NCI-H2196 (cell line): ENCODE data around the gene EPHB1.
"Not testable (repeated sequence)": the region's sequence is repeated elsewhere in the genome, so short reads cannot be mapped to it uniquely, and the experiment has no call there.

Experiments
- DNase-seq: peaks from one replicate; lab custom pipeline; 2025; ENCODE audit not compliant: unreplicated experiment; lab: John Stamatoyannopoulos, UW

Gene EPHB1

DNA sequence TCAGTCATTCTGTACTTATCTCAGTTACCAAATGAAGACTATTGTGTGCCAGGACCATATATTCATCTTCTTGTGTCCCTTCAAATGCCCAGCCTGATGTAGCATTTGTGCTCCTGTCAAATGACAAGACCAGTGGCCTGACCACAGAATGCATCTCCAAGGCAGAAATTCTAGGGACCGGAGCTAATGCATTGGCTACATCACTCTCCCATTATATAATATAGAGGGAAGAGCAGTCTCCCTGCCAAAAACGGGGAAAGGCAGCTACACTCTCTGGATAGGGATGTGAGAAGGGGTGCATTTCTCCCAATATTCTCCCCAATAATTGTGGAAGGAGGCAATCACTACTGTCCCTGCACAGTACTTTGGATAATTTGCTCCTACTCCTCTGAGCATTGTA, 312.0 kb downstream of the EPHB1 start:
- DNase-seq, result no peak

DNA sequence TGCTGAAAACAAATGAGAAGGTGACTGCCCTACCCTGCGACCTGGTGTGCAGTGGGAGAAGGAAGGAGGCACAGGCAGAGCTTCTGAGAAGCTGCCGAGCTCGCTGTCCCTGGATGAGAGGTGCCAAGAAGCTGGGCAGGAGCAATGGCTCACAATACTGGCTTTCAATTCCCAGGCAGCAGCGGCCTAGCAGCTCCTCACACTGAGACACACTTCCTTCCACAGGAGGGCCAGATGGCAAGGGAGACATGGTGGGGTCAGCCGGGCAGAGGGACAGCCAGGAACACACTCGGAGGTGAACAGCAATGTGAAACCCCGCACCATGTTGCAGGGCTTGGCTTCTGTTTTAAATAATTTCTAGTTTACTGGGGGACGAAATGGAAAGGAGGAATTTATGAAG, 314.6 kb downstream of the EPHB1 start:
- no peak for DNase-seq

DNA sequence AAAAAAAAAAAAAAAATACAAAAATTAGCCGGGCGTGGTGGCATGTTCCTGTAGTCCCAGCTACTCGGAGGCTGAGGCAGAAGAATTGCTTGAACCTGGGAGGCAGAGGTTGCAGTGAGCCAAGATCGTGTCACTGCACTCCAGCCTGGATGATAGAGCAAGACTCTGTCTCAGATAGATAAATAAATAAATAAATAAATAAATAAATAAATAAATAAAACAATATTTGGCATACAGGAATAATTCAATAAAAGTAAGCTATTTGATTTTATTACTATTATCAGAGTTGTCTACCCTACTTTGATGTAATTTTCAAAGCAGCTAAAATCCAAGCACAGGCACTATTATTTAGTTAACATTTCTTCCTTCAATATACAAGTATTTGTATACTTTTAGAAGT, 319.5 kb downstream of the EPHB1 start:
- not testable (repeated sequence) for DNase-seq

DNA sequence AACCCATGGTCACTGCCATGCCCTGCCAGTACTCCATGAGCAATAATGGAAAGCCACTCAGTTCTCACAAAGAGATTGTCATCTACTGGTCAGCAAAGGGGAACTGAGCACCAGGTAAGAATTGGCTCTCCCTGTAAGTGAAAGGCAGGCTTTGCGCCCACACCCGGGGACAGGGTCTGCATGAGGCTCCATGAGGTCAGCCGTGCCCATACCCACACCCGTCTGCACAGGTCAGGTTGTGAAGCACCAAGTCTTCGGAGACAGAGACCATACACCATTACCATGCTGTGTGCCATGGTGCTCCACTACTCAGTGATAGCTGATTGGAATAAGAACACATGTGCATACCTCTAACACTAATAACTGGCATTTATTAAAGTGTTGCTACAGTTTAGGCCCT, 322.9 kb downstream of the EPHB1 start:
- no peak for DNase-seq

DNA sequence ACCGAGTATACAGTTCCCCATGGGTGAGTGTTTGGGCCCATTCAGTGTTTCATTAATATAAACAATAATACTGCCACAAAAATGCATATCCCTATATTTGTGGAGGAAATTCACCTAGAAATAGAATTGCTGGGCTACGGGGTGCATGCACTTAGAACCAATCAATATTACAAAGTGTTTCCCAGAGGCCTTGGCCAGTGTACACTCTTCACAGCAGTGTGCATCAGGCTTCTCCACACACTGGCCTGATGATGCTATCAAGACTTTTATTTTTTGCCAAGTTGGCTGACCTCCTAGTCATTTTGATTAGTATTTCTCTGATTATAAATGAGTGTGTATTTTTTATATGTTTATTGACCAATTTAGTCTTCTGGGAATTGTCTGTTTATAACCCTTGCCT, 323.7 kb downstream of the EPHB1 start:
- DNase-seq, result no peak

DNA sequence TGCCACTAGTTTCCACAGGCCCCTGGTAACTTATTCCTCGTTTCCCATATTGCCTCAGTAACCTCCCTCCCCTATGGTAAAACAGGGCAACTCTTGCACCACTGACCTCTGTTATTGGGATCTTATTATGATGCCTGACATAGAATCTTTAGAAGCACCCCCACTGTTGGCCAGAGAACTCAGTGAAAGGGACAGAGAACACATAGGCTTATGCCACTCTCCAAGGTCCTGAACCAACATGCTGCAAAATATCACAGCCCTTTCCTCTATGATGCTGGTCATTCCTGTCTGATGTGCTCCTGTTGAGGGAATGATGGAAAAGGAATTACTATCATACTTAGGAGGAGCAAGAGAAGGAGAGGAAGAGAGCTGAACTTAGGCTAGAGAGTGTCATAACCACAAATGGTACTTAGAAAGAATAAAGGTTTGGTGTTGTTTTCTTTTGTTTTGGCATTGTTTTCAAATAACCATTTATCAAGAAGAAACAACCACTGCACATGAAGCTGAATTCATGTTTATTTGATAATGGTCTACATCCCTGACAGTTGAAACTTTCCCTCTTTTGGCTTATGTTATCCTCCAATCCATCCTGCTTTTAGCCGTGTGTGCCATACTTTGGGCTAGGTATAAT, 330.2 kb downstream of the EPHB1 start:
- DNase-seq, result no peak

DNA sequence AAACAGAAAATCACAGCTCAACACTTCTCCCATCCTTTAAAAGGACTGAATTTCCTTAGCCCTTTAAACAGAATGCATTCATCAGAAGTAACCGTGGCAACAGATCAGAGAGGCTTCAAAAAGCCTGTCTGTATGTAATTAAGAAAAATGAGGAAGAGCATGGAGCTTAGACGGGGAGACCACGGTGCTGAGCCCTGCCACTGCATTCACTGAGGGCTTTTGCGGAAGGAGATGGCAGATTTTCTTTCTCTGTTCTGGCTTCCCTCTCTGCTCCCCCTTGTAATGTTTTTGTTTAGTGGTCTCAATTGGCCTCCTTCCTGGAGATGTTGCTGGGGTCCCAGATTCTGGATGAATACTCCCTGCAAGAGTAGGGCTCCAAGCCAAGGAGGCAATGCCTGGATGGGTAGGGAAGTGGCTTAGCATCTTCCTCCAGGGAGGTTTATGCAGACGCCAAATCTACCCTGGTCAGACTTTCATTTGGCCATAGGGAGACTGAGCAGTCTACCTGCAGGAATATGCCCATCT, 332.9 kb downstream of the EPHB1 start:
- DNase-seq, result no peak

DNA sequence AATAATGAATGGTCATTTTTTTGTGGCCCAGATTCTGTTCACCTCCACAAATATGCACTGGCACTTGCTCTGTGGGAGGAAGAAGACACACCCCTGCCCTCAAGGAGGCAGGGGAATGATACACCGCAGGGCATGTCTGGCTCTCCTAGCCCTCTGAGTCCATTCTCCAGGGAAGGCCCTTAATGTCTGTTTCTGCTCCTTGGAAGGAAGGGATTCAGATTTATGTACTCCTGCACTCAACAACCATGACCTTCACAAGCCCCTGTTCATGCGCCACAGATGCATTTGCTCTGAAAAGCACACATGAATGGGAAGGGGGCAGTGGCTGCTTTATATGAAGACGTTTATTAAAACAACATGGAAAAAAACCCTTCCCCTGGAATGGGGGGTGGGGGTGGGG, 333.8 kb downstream of the EPHB1 start:
- no peak for DNase-seq

DNA sequence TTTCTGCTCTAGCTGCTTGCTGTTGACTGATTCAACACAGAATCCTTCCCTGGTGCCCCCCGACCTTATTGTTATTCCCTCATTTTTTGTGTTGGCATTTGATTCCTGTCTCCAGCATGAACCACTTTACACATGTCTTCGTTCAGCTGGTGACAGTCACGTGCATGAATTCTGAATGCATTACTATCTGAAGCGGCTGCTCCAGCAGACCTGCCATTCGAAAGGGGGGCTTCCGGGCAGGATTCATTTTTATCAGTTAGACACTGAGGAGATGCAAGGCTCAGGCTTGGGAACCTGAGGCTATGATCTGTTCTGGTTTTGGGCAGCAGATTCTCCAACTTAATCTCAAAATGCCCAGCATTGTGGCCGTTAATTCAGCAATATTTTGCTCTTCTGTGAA, 336.2 kb downstream of the EPHB1 start:
- DNase-seq, result no peak

DNA sequence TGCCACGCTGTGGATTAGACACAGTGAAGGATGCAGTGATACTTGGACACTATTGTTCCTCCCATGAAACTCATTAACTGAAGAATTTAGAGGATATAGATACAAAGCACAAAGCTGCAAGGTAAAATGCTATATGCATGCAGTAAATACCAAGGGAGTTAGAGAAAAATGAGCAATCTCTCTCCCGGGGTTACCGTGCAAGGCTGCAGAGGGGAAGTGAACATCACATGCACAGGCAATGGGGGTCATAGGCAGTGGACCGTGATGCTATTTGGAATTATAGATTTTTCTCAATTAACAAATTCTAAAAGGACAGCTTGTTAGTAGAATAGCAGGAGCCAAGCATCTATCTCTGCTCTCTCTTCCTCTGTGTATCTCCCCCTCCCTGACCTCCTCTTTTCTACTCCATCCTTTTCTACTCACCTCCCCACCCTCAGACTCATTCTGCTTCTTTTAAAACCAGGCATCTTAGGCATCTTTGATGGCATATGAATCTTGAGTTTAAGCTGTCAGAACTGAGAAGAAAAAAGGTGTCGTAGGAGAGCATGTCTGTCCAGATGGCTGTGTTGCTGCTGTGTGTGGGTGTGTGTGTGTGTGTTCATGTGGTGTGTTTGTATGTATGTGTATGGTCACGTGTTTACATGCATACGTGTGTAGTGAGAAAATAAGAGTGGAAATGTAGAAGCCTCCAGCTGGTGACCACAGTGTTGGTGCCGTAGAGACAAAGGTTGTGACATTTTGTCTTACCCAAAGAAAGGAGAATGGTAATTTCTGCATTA, 339.0 kb downstream of the EPHB1 start:
- no peak for DNase-seq

DNA sequence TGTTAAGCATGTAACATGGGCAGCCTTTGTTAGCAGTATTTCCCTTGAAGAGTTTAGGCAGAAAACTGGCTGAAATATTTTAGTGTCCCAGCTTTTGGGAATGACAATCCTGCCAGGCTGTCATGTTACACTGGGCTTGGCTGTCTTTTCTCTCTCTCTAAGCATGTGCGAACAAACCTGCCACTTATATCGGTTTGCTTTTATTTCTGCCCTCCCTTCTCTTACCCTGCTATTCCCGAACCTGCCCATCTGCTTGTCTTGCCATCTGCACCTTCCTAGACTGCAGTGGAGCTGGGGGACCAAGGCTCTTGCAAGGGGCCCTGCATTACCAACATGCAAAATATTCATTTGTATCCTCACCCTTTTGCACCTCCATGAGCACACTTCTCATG, 339.6 kb downstream of the EPHB1 start:
- DNase-seq, result no peak

DNA sequence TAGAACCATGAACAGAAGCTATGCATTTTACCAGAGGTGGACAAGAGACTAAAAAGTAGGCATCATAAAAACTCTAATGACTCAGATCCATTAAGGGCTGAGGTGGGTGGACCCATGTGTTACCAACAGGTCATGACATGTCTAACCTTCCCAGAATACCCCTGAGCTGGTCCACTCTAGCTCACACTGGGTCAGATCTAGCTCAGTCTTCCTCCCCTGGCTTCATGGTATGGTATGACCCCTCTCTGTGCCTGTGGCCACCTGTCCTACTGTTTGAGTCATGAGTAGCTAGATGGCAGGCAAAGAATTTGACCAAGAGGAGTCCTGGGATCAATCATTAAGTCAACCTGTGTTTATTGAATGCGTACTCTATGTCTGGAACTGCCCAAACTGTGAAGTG, 340.4 kb downstream of the EPHB1 start:
- DNase-seq, result no peak

DNA sequence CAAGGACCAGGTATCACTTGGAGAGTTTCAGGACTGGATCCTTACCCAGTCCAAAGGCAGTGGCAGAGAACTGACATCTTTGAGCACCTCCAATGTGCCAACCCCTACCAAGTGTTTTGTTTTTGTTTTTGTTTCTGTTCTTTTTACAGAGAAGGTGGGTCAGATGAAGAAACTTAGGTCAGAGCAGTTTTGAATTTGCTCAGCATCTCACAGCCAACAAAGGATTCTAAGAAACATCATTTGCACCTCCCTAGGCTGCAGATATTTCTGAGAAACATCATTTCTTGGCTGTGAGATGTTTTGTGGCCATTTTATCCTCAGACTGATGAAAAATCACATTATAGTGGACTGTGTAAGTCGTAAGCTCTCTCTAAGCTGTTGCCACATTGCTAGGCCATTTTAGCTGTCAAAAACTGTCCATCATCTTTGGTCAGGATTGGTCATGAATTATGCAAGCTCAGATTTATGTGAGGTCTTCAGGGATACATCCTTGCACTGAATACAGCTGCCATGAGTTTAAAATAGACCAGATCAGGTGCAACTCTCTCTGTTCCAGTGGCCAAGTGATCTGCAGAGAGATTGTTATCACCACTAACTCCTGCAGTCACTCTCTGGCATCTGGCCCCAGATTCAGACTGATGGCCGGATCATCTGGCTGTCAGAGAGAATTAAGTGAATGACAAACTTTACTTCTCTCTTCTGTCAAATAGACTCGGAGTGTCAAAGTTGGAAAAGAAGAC, 341.5 kb downstream of the EPHB1 start:
- no peak for DNase-seq

DNA sequence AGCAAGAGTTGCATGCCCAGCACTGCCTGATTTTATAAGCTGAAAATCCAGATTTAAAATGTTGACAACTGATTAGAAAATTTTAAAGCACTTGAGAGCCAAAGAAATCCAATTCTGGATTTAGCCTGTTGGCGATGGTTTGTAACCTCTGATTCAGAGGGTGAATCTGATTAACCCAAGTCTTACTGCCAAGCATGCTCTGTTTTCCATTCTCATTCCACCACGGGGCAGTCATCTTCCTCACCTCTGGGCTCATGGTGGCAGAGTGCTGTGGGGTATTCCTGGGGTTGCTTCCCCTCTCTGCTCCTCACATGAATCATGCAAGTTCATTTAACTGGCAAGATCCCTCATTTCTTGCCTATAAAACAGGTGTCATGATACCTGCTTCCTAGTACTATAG, 342.2 kb downstream of the EPHB1 start:
- DNase-seq, result no peak

DNA sequence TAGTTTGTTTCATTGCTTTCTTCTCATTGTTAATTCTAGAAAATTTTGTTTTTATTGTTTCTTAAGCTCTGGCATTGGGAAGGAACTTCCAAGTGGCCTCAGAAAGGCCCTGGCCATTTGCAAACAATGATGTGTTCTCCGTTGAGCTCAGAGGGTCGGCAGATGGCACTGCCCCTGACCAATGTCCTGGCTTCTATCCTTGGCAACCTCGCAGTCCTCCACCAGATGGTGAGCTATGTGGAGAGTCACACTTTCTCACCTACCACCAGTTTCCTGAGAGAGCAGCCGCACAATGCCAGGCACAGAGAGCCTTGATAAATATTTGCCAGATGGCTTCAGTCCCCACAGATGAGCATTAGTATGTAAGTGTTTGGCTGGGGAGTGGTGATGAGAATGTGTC, 343.7 kb downstream of the EPHB1 start:
- DNase-seq, result no peak

DNA sequence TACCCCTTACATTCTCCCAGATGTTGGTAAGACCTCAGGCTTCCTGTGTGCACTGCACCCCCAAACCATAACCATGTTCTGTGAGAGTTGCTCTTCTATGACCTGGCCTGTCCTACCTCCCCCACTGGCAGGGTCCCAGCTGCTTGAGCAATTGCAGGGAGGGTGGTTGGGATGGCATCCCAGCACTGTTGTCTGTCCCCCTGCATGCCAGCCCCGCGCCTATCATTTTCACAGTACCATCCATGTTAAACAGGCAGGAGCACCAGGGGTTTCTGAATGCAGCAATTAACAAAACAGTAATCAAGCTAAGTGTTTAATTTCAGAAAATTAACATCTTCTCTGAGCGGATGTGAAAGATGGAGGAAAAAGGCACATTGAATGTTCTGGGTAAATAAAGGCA, 345.5 kb downstream of the EPHB1 start:
- DNase-seq, result no peak

DNA sequence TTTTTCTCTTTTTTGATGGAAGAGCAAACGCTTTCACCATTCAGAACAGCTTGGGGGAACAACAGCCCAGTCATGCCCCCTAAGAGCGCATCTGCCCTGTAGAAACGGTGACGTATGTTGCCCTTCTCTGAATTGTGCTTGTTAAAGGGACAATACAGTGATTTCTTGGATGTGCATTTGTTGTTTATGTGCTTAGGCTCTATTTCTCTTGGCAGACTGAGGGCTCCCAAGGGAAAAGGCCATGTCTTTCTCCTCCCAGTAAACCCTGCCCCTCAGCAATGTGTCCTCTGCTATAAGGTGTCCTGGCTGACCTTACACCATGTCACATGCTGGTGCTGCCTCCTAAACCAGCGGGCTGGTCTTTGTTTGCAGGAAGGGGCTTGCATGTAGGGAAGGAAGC, 346.1 kb downstream of the EPHB1 start:
- no peak for DNase-seq

DNA sequence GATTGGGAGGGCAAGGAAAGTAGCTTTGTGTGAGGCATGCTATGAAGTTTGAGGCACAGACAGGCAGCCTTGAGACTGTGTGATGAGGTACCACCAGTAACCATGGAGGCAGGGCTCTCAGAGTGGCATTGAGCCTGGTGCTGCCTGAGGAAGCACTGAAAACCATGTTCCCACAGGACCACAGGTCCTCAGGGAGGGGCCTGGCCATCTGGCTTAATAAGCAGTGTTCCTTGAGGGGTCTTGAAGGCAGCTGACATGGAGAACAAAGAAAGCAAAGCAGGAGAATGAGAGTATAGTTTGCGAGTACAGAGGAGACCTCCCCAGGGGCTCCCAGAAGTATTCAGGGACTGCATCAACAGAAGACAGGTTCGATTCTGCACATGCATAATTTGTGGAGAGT, 346.6 kb downstream of the EPHB1 start:
- DNase-seq, result no peak

DNA sequence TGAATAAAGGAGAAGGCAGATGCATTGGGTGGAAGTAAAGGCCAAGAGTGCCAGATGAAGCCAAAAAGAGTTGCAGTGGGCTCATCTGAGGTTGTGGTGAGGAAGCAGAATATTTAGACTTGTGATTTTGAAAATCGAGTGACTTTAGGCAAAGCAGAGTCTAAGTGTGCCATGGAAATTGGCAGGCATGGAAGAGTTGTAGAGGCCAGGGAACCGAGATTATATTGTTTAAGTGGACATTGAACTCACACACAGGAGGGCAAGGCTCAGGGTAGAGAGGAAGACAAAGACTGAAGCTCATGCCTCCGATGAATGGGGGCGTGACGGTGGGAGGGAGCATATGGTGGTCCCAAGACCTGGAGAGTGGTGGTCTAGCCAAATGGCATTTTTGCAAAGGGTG, 347.5 kb downstream of the EPHB1 start:
- DNase-seq, result no peak

DNA sequence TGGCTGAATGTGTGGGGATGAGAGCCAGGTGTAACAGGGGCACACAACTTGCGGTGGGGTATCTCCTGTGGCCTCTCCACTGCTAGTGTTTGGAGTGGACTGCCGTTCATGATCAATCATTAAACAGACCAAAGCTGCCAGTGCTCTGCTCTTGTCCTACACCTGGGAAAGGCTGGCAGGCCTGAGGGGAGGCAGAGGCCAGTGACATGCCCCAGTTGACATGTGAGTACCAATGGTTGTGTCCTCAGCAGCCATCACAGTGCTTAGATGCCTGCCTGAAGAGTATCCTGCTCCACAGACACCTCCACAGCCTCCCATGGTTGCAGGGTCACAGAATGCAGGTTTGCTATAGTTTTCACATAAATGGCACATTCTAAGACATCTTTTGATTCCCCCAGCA, 348.4 kb downstream of the EPHB1 start:
- DNase-seq, result no peak

DNA sequence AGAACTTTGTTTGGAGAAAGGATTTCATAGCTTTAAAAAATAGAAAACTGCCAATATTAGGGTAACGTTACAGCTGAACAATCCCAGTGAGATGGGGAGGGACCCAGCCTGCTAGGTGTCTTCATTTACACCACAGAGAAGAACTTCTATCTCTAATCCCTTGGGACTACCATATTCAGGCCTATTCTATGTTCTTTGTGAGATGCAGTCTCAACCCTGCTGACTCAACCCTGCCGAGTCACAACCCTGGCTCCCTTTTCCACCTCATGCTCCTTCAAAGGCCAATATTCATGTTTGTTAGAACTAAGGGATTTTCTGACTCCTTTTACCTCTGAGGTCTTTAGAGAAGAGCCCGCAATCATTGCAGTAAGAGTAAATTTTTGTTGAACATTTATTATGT, 350.5 kb downstream of the EPHB1 start:
- DNase-seq, result no peak

DNA sequence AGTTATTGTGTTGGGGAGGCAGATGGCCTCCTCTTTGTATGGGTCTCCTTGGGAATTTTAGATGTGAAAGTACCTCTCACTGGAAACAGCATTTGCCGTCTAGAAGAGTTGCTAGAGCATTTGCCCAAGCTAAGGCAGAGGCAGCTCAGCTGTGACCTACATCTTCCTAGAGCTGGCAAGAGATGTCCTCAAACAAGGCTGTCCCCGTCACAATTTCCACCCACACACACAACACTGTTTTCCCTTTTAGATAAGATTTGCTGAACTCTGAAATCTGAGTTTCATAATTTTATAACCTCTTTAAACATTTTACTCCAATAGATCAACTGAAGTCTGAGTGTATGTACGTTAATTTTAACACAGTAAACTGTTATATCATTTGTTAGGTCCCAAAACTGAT, 352.6 kb downstream of the EPHB1 start:
- DNase-seq, result no peak
